K562 (cell line): ENCODE data around the gene UHMK1. TPM values are rescaled to one million over a fixed set of nuclear protein-coding genes. Genes with fewer than 3 reads are reported as not detected.

Experiments used
- ATAC-seq: fragments of 200-7000 bp; cut with Tn5 transposase; 3 replicates; pipeline ENCODE4 v1.9.1; 2020; ENCODE audit warnings: moderate library complexity
- BruUV-seq: library from RNA; stranded (reverse); fragments of 400-500 nt; replicated peaks from 2 replicates; lab custom pipeline; 2021; lab: Mats Ljungman, UMichigan
- CTCF ChIA-PET: fragments of 300-600 bp; formaldehyde crosslinking; extraction: SDS; loops from one replicate; lab custom pipeline; 2021; ENCODE audit warnings: low intra/inter-chr PET ratio; lab: Yijun Ruan, JAX
- POLR2A ChIA-PET: fragments of 300-600, 350-650 bp; sonication (Branson Sonifier 250); formaldehyde crosslinking; extraction: SDS; loops from one replicate; lab custom pipeline; 2021; ENCODE audit warnings: antibody characterized with exemption, inconsistent platforms; lab: Yijun Ruan, JAX
- DNase-seq, 4 experiments: peaks; one replicate each; pipeline versions ENCODE4 v3.0.0 to v3.0.0-alpha.2; 2011 to 2018; ENCODE audit warnings: low spot score in 3 of 4, mixed read lengths in 3 of 4; ENCODE audit errors: extremely low read depth in 1 of 4
- FAIRE-seq: peaks from 2 replicates; lab custom pipeline; 2011; peaks lifted over from hg19 to GRCh38; lab: Jason Lieb, UNC
- H2AFZ ChIP-seq: 2 replicates; pipeline ENCODE4 v1.6.0; 2011; ENCODE audit warnings: low read depth, low read length, control low read depth, inconsistent platforms
- H3K27ac ChIP-seq: fragments of 200-600 bp; 3 replicates; pipeline ENCODE4 v1.8.0; 2011; ENCODE audit warnings: low read depth, mild to moderate bottlenecking, control low read depth, inconsistent platforms, low read length, moderate library complexity, mixed read lengths; ENCODE audit errors: extremely low read depth
- H3K27me3 ChIP-seq, 2 experiments: fragments of 300-600 bp in 1 of 2; 2 replicates in 1 of 2; 3 replicates in 1 of 2; pipeline versions ENCODE4 v1.6.0 to v1.8.0; 2011; ENCODE audit warnings: inconsistent platforms in 2 of 2, low read length in 2 of 2, mild to moderate bottlenecking in 1 of 2, mixed read lengths in 1 of 2, moderate library complexity in 1 of 2; ENCODE audit not compliant: control insufficient read depth in 2 of 2, insufficient read depth in 2 of 2
- H3K36me3 ChIP-seq: fragments of 300-600 bp; 3 replicates; pipeline ENCODE4 v1.8.0; 2011; ENCODE audit warnings: mild to moderate bottlenecking, low read length, inconsistent platforms; ENCODE audit not compliant: control insufficient read depth, insufficient read depth
- H3K4me1 ChIP-seq, 2 experiments: fragments of 200-600 bp in 1 of 2; replicated peaks in 1 of 2; 2 replicates in 1 of 2; 3 replicates in 1 of 2; pipeline versions ENCODE4 v1.5.1 to v1.8.0; 2011; ENCODE audit warnings: inconsistent platforms in 2 of 2, low read length in 2 of 2, mild to moderate bottlenecking in 1 of 2, mixed read lengths in 1 of 2, moderate library complexity in 1 of 2; ENCODE audit not compliant: control insufficient read depth in 2 of 2, insufficient read depth in 2 of 2
- H3K4me2 ChIP-seq: 2 replicates; pipeline ENCODE4 v1.6.1; 2011; ENCODE audit warnings: low read length, control low read depth, inconsistent platforms, mixed read lengths; ENCODE audit not compliant: insufficient read depth
- H3K4me3 ChIP-seq: fragments of 200-600 bp; sonication (generic), shearing (Covaris generic); 2 replicates; pipeline ENCODE4 v1.5.1; 2016; ENCODE audit warnings: control low read depth, inconsistent platforms
- H3K79me2 ChIP-seq: fragments of 200-600 bp; 3 replicates; pipeline ENCODE4 v1.8.0; 2011; ENCODE audit warnings: low read length, inconsistent platforms; ENCODE audit not compliant: control insufficient read depth, insufficient read depth
- H3K9ac ChIP-seq, 2 experiments: 2 replicates each; pipeline versions ENCODE4 v1.6.0 to v1.6.1; 2011; ENCODE audit warnings: low read depth in 2 of 2, low read length in 2 of 2, control low read depth in 1 of 2, inconsistent platforms in 1 of 2, mild to moderate bottlenecking in 1 of 2, mixed read lengths in 1 of 2; ENCODE audit not compliant: insufficient read depth in 1 of 2
- H3K9me1 ChIP-seq: one replicate; pipeline ENCODE4 v1.6.0; 2011; ENCODE audit warnings: inconsistent platforms, mild to moderate bottlenecking, low read length, moderate library complexity; ENCODE audit not compliant: control insufficient read depth, insufficient read depth
- H3K9me3 ChIP-seq: replicated peaks from 2 replicates; pipeline ENCODE4 v1.5.1; 2011; ENCODE audit warnings: low read depth, low read length, inconsistent platforms; ENCODE audit not compliant: control insufficient read depth, insufficient read depth
- H4K20me1 ChIP-seq: replicated peaks from 2 replicates; pipeline ENCODE4 v1.6.1; 2011; ENCODE audit warnings: low read length, inconsistent platforms, mixed read lengths; ENCODE audit not compliant: control insufficient read depth, insufficient read depth
- ARNT ChIP-seq, 2 experiments: fragments of 450-650 bp; IDR thresholded peaks; 2 replicates each; pipeline ENCODE4 v1.6.1; 2016; ENCODE audit warnings: mild to moderate bottlenecking in 1 of 2
- CEBPB ChIP-seq: fragments of 450-650 bp; IDR thresholded peaks from 2 replicates; pipeline ENCODE4 v1.6.1; 2016; ENCODE audit warnings: missing genetic modification characterization, missing compliant biosample characterization
- EHMT2 ChIP-seq: fragments of 450-650 bp; IDR thresholded peaks from 2 replicates; pipeline ENCODE4 v1.6.1; 2018; ENCODE audit warnings: antibody characterized with exemption
- EP400 ChIP-seq: fragments of 450-650 bp; IDR thresholded peaks from 2 replicates; pipeline ENCODE4 v1.6.1; 2017; ENCODE audit warnings: antibody characterized with exemption, mild to moderate bottlenecking, moderate library complexity
- NCOA6 ChIP-seq: fragments of 450-650 bp; IDR thresholded peaks from 2 replicates; pipeline ENCODE4 v1.6.1; 2017; ENCODE audit warnings: mild to moderate bottlenecking
- YY1 ChIP-seq, 3 experiments: IDR thresholded peaks; 2 replicates each; pipeline ENCODE4 v1.6.1; 2011; ENCODE audit warnings: low read length in 2 of 3, mild to moderate bottlenecking in 2 of 3, moderate library complexity in 2 of 3, borderline replicate concordance in 1 of 3, control low read depth in 1 of 3, low read depth in 1 of 3; ENCODE audit not compliant: insufficient read depth in 3 of 3, insufficient replicate concordance in 2 of 3, control insufficient read depth in 1 of 3, insufficient read length in 1 of 3; ENCODE audit errors: extremely low read depth in 1 of 3
- WGBS: fragments of 100-300 bp; shearing (Covaris generic); methylation state at CpG from one replicate; pipeline ENCODE4 v1.1.6; 2016; ENCODE audit warnings: low coverage, mixed read lengths; ENCODE audit not compliant: insufficient coverage; ENCODE audit errors: missing lambda C conversion rate; 5-methylcytosine and 5-hydroxymethylcytosine counted together
- in situ Hi-C: fragments of 300-500 bp; cut with MboI; formaldehyde crosslinking; loops from 4 replicates; pipeline ENCODE4 v1.15.0; 2018; ENCODE audit warnings: inconsistent platforms, mixed read lengths
- intact Hi-C: fragments of 100-400 bp; cut with micrococcal nuclease; formaldehyde crosslinking; loops from 2 replicates; pipeline ENCODE4 v1.14.2; 2022
- polyA plus RNA-seq, 8 experiments: library from polyadenylated mRNA; depleted of rRNA in 4 of 8; stranded (reverse) in 5 of 8; unstranded in 3 of 8; fragments of >200 nt; fragmentation: Nextera tagmentation in 2 of 8; fragmentation: Illumina TruSeq in 1 of 8; extraction: Ambion mirVana in 2 of 8; extraction: Trizol in 1 of 8; gene quantifications; 2 replicates each; pipeline versions ENCODE4 v1.2.1 to v1.2.3, GENCODE V29; 2011 to 2014; ENCODE audit warnings: inconsistent platforms in 1 of 8, missing spikeins in 1 of 8
- total RNA-seq, 7 experiments: library from RNA; depleted of rRNA in 6 of 7; stranded (reverse); fragments of >200 nt in 6 of 7; fragmentation: Illumina TruSeq in 2 of 7; extraction: Trizol in 2 of 7; gene quantifications; 2 replicates each; pipeline versions ENCODE4 v1.2.1 to v1.2.3, GENCODE V29; 2011 to 2021; ENCODE audit warnings: low replicate concordance in 1 of 7
- TF ChIP-seq, protein P1 (sequence below): sonication (generic); formaldehyde crosslinking; IDR thresholded peaks from 2 replicates; pipeline ENCODE4 v1.9.0; 2022; ENCODE audit warnings: mild to moderate bottlenecking, missing genetic modification reagents
- TF ChIP-seq, protein P2 (sequence below): fragments of 450-650 bp; IDR thresholded peaks from 2 replicates; pipeline ENCODE4 v1.6.1; 2016; ENCODE audit warnings: mild to moderate bottlenecking, moderate library complexity

UHMK1 gene
- total and polyA plus RNA-seq, 9 of the 15 experiments (the other 6 are each of a cell fraction or from before 2014, with no cell fraction given) = 13.1 to 72.4 (median 38.3) TPM

DNA sequence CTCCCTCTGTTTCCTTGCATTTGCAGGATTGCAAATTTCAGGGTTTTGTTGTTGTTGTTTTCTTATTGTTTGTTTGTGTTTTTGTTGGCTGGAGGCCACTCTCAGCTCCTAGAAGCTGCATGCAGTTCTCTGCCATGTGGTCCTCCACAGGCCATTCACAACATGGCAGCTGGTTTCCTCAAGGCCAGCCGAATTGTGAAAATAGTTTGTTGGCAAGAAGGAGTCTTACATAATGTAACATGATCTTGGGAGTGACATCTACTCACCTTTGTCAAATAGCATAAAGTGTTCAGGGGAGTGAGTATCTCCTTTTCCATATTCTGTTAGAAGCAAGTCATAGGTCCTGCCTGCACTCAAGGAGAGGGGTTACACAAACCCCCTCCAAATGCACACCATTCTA, 53.3 kb downstream of the UHMK1 start:
- Histone ChIP-seq H3K9me1 (no peaks in the 10 kb centered on the region), H3K27me3 (no peaks in the 10 kb centered on the region), H2AFZ (peak overlapping the region; percentile 82), H3K79me2 (no peaks in the 10 kb centered on the region), H3K4me3 (no peak overlapping the region), H3K27ac (peak overlapping the region; percentile 17; the same call in 2 of the 3 replicates), H4K20me1 (no peaks in the 10 kb centered on the region), H3K36me3 (no peaks in the 10 kb centered on the region), H3K9ac (0 out of 4 replicates have a peak overlapping the region, but pooled peaks of 1 of the 2 experiments have one; percentile 0), H3K9me3 (no peaks in the 10 kb centered on the region), H3K4me2 (0 out of 2 replicates have a peak overlapping the region, but pooled peaks have one; percentile 2), H3K4me1 (peaks cover 5 to 21% of the 10 kb centered on the region in 2 experiments; a peak in 4 of 5 replicates)
- BruUV-seq = no TSS peak
- ChIA-PET POLR2A (interaction anchor here (1.2 kb wide), 2 partner anchors 11 to 14 kb away, joined by 5 to 7 read pairs; partner anchors contain the start of gene UAP1), CTCF (no interaction called here)
- intact Hi-C loops (no loop called here), in situ Hi-C loops (no loop called here)
- 20% methylated on average over 1 of the region's 1 CpG for WGBS
- TF ChIP-seq, protein P1, sequence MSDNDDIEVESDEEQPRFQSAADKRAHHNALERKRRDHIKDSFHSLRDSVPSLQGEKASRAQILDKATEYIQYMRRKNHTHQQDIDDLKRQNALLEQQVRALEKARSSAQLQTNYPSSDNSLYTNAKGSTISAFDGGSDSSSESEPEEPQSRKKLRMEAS (CRISPR knock-in tag) = peak; percentile 54
- TF ChIP-seq NCOA6 (no peak), CEBPB (peak; percentile 34; the same call in 1 of the 2 replicates), EHMT2 (peak; percentile 50; the same call in 1 of the 2 replicates), YY1 (IDR thresholded peaks at IDR 0.05; ENCODE audit: borderline replicate concordance in 1 of 3, control insufficient read depth in 1 of 3, extremely low read depth in 1 of 3, insufficient read depth in 3 of 3, insufficient read length in 1 of 3, insufficient replicate concordance in 2 of 3, low read depth in 1 of 3, low read length in 2 of 3) (peak in 1 of 3 experiments; percentile 38), EP400 (peak; percentile 14; the same call in 1 of the 2 replicates), ARNT (IDR thresholded peaks at IDR 0.05) (no peak)
- TF ChIP-seq, protein P2, sequence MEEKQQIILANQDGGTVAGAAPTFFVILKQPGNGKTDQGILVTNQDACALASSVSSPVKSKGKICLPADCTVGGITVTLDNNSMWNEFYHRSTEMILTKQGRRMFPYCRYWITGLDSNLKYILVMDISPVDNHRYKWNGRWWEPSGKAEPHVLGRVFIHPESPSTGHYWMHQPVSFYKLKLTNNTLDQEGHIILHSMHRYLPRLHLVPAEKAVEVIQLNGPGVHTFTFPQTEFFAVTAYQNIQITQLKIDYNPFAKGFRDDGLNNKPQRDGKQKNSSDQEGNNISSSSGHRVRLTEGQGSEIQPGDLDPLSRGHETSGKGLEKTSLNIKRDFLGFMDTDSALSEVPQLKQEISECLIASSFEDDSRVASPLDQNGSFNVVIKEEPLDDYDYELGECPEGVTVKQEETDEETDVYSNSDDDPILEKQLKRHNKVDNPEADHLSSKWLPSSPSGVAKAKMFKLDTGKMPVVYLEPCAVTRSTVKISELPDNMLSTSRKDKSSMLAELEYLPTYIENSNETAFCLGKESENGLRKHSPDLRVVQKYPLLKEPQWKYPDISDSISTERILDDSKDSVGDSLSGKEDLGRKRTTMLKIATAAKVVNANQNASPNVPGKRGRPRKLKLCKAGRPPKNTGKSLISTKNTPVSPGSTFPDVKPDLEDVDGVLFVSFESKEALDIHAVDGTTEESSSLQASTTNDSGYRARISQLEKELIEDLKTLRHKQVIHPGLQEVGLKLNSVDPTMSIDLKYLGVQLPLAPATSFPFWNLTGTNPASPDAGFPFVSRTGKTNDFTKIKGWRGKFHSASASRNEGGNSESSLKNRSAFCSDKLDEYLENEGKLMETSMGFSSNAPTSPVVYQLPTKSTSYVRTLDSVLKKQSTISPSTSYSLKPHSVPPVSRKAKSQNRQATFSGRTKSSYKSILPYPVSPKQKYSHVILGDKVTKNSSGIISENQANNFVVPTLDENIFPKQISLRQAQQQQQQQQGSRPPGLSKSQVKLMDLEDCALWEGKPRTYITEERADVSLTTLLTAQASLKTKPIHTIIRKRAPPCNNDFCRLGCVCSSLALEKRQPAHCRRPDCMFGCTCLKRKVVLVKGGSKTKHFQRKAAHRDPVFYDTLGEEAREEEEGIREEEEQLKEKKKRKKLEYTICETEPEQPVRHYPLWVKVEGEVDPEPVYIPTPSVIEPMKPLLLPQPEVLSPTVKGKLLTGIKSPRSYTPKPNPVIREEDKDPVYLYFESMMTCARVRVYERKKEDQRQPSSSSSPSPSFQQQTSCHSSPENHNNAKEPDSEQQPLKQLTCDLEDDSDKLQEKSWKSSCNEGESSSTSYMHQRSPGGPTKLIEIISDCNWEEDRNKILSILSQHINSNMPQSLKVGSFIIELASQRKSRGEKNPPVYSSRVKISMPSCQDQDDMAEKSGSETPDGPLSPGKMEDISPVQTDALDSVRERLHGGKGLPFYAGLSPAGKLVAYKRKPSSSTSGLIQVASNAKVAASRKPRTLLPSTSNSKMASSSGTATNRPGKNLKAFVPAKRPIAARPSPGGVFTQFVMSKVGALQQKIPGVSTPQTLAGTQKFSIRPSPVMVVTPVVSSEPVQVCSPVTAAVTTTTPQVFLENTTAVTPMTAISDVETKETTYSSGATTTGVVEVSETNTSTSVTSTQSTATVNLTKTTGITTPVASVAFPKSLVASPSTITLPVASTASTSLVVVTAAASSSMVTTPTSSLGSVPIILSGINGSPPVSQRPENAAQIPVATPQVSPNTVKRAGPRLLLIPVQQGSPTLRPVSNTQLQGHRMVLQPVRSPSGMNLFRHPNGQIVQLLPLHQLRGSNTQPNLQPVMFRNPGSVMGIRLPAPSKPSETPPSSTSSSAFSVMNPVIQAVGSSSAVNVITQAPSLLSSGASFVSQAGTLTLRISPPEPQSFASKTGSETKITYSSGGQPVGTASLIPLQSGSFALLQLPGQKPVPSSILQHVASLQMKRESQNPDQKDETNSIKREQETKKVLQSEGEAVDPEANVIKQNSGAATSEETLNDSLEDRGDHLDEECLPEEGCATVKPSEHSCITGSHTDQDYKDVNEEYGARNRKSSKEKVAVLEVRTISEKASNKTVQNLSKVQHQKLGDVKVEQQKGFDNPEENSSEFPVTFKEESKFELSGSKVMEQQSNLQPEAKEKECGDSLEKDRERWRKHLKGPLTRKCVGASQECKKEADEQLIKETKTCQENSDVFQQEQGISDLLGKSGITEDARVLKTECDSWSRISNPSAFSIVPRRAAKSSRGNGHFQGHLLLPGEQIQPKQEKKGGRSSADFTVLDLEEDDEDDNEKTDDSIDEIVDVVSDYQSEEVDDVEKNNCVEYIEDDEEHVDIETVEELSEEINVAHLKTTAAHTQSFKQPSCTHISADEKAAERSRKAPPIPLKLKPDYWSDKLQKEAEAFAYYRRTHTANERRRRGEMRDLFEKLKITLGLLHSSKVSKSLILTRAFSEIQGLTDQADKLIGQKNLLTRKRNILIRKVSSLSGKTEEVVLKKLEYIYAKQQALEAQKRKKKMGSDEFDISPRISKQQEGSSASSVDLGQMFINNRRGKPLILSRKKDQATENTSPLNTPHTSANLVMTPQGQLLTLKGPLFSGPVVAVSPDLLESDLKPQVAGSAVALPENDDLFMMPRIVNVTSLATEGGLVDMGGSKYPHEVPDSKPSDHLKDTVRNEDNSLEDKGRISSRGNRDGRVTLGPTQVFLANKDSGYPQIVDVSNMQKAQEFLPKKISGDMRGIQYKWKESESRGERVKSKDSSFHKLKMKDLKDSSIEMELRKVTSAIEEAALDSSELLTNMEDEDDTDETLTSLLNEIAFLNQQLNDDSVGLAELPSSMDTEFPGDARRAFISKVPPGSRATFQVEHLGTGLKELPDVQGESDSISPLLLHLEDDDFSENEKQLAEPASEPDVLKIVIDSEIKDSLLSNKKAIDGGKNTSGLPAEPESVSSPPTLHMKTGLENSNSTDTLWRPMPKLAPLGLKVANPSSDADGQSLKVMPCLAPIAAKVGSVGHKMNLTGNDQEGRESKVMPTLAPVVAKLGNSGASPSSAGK = 0 out of 2 replicates have a peak, but pooled peaks have one; percentile 25
- ATAC-seq (peak; percentile 26), FAIRE-seq (no peak), DNase-seq (no peak)
